ENCODE data around the gene PCMT1. TPM values are rescaled to one million over a fixed set of nuclear protein-coding genes. Genes with fewer than 3 reads are reported as not detected.

The PCMT1 gene
- polyA plus RNA-seq, 2 of the 4 experiments (the other 2 are of a cell fraction): 92.4 to 99.3 TPM

DNA sequence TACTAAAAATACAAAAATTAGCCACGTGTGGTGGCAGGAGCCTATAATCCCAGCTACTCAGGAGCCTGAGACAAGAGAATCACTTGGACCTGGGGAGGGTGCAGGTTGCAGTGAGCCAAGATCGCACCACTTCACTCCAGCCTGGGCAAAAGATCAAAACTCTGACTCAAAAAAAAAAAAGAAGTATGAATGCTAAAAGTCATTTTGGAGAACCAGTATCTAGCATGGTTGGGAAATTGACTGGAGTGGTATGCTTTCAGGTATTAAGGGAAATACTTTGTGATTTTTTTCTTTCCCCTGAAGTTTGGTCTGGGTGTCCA, 30.1 kb downstream of the PCMT1 start (continued):
- TF ChIP-seq POLR2A (IDR thresholded peaks at IDR 0.05; ENCODE audit: low read length) (no peak), NR3C1 (IDR thresholded peaks at IDR 0.05) (no peak), PHF8 (IDR thresholded peaks at IDR 0.05; ENCODE audit: borderline replicate concordance, low read depth) (no peak), EHF (CRISPR knock-in tag; IDR thresholded peaks at IDR 0.05) (no peak), EP300 (IDR thresholded peaks at IDR 0.05) (no peak), ZNF302 (CRISPR knock-in tag; IDR thresholded peaks at IDR 0.05) (no peak), HDAC2 (IDR thresholded peaks at IDR 0.05) (no peak), PBX3 (IDR thresholded peaks at IDR 0.05) (no peak), MAZ (IDR thresholded peaks at IDR 0.05; ENCODE audit: borderline replicate concordance, low read depth, low read length) (no peak), CHD4 (IDR thresholded peaks at IDR 0.05; ENCODE audit: borderline replicate concordance) (no peak)

DNA sequence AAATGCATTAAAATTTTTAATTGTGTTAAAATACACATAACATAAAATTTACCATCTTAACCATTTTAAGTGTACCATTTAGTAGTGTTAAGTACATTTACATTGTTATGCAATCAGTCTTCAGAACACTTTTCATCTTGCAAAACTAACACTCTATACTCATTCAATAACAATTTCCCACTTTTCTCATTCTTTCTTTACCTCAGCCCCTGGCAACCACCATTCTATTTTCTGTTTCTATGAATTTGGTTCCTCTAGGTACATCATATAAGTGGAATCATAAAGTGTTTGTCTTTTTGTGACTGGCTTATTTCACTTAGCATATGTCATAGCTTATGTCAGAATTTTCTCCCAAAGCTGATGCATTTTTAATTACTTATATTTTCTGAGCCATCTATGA, 32.2 kb downstream of the PCMT1 start:
- Histone ChIP-seq H3K4me3 (no peak overlapping the region), H3K4me1 (no peaks in the 10 kb centered on the region), H3K9me3 (no peaks in the 10 kb centered on the region), H3K27ac (no peak overlapping the region), H3K4me2 (no peak overlapping the region)
- ATAC-seq (no peak), FAIRE-seq (no peak), DNase-seq (ENCODE audit: low read depth in 1 of 2, low spot score in 1 of 2) (no peak)
- ChIA-PET POLR2A (no interaction called here), CTCF (no interaction called here)
- TF ChIP-seq PBX3 (IDR thresholded peaks at IDR 0.05) (no peak), ZC3H11A (IDR thresholded peaks at IDR 0.05) (no peak), FOSB (CRISPR knock-in tag; IDR thresholded peaks at IDR 0.05) (no peak), POLR2A (IDR thresholded peaks at IDR 0.05; ENCODE audit: low read length) (no peak), CHD2 (IDR thresholded peaks at IDR 0.05; ENCODE audit: low read length, partially characterized antibody) (no peak)
- TF ChIP-seq, protein P1, sequence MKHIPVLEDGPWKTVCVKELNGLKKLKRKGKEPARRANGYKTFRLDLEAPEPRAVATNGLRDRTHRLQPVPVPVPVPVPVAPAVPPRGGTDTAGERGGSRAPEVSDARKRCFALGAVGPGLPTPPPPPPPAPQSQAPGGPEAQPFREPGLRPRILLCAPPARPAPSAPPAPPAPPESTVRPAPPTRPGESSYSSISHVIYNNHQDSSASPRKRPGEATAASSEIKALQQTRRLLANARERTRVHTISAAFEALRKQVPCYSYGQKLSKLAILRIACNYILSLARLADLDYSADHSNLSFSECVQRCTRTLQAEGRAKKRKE (CRISPR knock-in tag; IDR thresholded peaks at IDR 0.05; ENCODE audit: low read depth): no peak

- DNase-seq (ENCODE audit: low read depth in 1 of 2, low spot score in 1 of 2) (no peak), ATAC-seq (no peak), FAIRE-seq (no peak)
- CTCF ChIA-PET: no interaction called here
- no peak overlapping the region for H3K4me2 ChIP-seq
- no peak overlapping the region for H3K4me3 ChIP-seq
- 91% methylated on average over 2 of the region's 2 CpGs for WGBS (ENCODE audit: missing lambda C conversion rate)
- no peaks in the 10 kb centered on the region for H3K4me1 ChIP-seq
- POLR2A ChIA-PET: no interaction called here
- TF ChIP-seq NPAS2 (CRISPR knock-in tag; IDR thresholded peaks at IDR 0.05; ENCODE audit: borderline replicate concordance) (no peak), NFE2L2 (conservative IDR thresholded peaks at IDR 0.05; ENCODE audit: low read length) (no peak), RNF2 (IDR thresholded peaks at IDR 0.05; ENCODE audit: borderline replicate concordance, low read depth) (no peak), EHMT2 (IDR thresholded peaks at IDR 0.05; ENCODE audit: low read depth) (no peak), FOSB (CRISPR knock-in tag; IDR thresholded peaks at IDR 0.05) (no peak), HOXB13 (CRISPR knock-in tag; IDR thresholded peaks at IDR 0.05; ENCODE audit: low read depth) (no peak), CBX2 (IDR thresholded peaks at IDR 0.05; ENCODE audit: borderline replicate concordance, low read depth) (no peak), PHF8 (IDR thresholded peaks at IDR 0.05; ENCODE audit: borderline replicate concordance, low read depth) (no peak), ZC3H11A (IDR thresholded peaks at IDR 0.05) (no peak), JUN (IDR thresholded peaks at IDR 0.05) (no peak)
- TF ChIP-seq, protein P2, sequence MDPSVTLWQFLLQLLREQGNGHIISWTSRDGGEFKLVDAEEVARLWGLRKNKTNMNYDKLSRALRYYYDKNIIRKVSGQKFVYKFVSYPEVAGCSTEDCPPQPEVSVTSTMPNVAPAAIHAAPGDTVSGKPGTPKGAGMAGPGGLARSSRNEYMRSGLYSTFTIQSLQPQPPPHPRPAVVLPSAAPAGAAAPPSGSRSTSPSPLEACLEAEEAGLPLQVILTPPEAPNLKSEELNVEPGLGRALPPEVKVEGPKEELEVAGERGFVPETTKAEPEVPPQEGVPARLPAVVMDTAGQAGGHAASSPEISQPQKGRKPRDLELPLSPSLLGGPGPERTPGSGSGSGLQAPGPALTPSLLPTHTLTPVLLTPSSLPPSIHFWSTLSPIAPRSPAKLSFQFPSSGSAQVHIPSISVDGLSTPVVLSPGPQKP (IDR thresholded peaks at IDR 0.05; ENCODE audit: low read depth, low read length): no peak
- no peak overlapping the region for H3K27ac ChIP-seq
- no peaks in the 10 kb centered on the region for H3K9me3 ChIP-seq
Observed at GRCh38 chr6:149782337-149782736, 32.8 kb downstream of the PCMT1 start.
